Fibroblast of the aortic adventitia (primary cell): ENCODE results near the gene LRP1. TPM values are rescaled to one million over a fixed set of nuclear protein-coding genes. Genes with fewer than 3 reads are reported as not detected.

ENCODE experiments used
- DNase-seq: peaks from one replicate; pipeline ENCODE4 v3.0.0-alpha.2; 2010; ENCODE audit warnings: low read depth
- H3K4me3 ChIP-seq: 2 replicates; pipeline ENCODE4 v1.5.1; 2011; ENCODE audit warnings: low read depth, mild to moderate bottlenecking, control low read depth, low read length, moderate library complexity
- CTCF ChIP-seq: IDR thresholded peaks from 2 replicates; pipeline ENCODE4 v1.5.1; 2011; ENCODE audit warnings: mild to moderate bottlenecking, low read length, control low read depth, inconsistent platforms; ENCODE audit not compliant: insufficient read depth
- total RNA-seq: library from RNA; depleted of rRNA; stranded (reverse); fragments of >200 nt; gene quantifications from 2 replicates; pipeline ENCODE4 v1.2.3, GENCODE V29; 2012; ENCODE audit warnings: low replicate concordance

The LRP1 gene
- total RNA-seq, 1 donor: 541 TPM

- peak; percentile 48 for DNase-seq
- no peak for TF ChIP-seq CTCF
- H3K4me3 ChIP-seq: peak overlapping the region; percentile 93
These were observed 102.3 kb downstream of the LRP1 start for GRCh38 chr12:57230381-57231155.

GRCh38 chr12:57231276-57232021 is 103.2 kb downstream of the LRP1 start:
- TF ChIP-seq CTCF: no peak
- no peak for DNase-seq
- H3K4me3 ChIP-seq: peak overlapping the region; percentile 93

GRCh38 chr12:57232156-57232756 is 104.0 kb downstream of the LRP1 start:
- no peak for TF ChIP-seq CTCF
- DNase-seq: no peak
- H3K4me3 ChIP-seq: peak overlapping the region; percentile 93

- no peak overlapping the region for H3K4me3 ChIP-seq
- DNase-seq: peak; percentile 83
These were observed 105.3 kb downstream of the LRP1 start for GRCh38 chr12:57233357-57234232.

GRCh38 chr12:57234233-57234570 is 105.9 kb downstream of the LRP1 start:
- no peak for TF ChIP-seq CTCF
- no peak overlapping the region for H3K4me3 ChIP-seq
- no peak for DNase-seq

More at GRCh38 chr12:57233357-57234232, 105.3 kb downstream of the LRP1 start:
- no peak for TF ChIP-seq CTCF

GRCh38 chr12:57234571-57235016 is 106.3 kb downstream of the LRP1 start:
- H3K4me3 ChIP-seq: no peak overlapping the region
- DNase-seq: no peak
- TF ChIP-seq CTCF: no peak
